IPS DF 6.9 (cell line): ENCODE results near the gene MIA2.
A peak's percentile ranks its signal among the peaks of the same experiment; 100 is the strongest.

ENCODE experiments used
- DNase-seq: peaks from one replicate; pipeline ENCODE4 v3.0.0-alpha.2; 2013; ENCODE audit warnings: low read depth, low spot score
- H3K27ac ChIP-seq: one replicate; pipeline ENCODE4 v1.5.1; 2013; ENCODE audit warnings: low read length, control low read depth
- H3K27me3 ChIP-seq: 2 replicates; pipeline ENCODE4 v1.6.1; 2013; ENCODE audit warnings: mild to moderate bottlenecking, low read length; ENCODE audit not compliant: control insufficient read depth, insufficient read depth
- H3K36me3 ChIP-seq: 2 replicates; pipeline ENCODE4 v1.6.1; 2013; ENCODE audit warnings: low read length; ENCODE audit not compliant: control insufficient read depth, insufficient read depth
- H3K4me1 ChIP-seq: 2 replicates; pipeline ENCODE4 v1.6.1; 2013; ENCODE audit warnings: low read length; ENCODE audit not compliant: control insufficient read depth, insufficient read depth
- H3K4me3 ChIP-seq: 2 replicates; pipeline ENCODE4 v1.5.1; 2013; ENCODE audit warnings: mild to moderate bottlenecking, low read length
- H3K9me3 ChIP-seq: 2 replicates; pipeline ENCODE4 v1.6.1; 2013; ENCODE audit warnings: low read length, inconsistent platforms; ENCODE audit not compliant: control insufficient read depth, insufficient read depth
- WGBS: extraction: QIAGEN DNeasy Blood & Tissue Kit; methylation state at CpG from one replicate; pipeline ENCODE4 v1.1.7; 2013; ENCODE audit warnings: mixed read lengths, missing lambda C conversion rate; ENCODE audit not compliant: insufficient read length, insufficient coverage; 5-methylcytosine and 5-hydroxymethylcytosine counted together

MIA2 gene

DNA sequence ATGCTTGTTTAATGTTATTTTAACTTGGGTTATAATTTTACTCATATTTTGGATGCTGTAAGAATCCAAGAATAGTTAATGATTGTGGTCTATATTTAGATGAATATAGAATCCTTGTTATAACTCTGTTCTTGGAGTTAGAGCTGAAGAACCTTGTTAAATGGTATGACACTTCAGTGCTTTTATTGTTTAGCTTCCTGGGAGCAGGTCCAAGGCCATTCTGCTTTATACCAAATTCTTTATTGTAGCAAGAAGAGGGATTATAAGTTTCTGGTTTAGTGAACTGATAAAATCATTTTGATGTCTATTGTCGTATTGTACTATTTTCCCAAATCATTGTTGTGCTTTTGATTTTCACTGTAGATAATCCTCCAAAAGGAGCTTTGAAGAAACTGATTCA is 69.4 kb downstream of the MIA2 start:
- no CpG with 5 or more reads among the region's 1 CpG for WGBS
- H3K27me3 ChIP-seq = no peaks in the 10 kb centered on the region
- DNase-seq = no peak
- H3K9me3 ChIP-seq = no peaks in the 10 kb centered on the region
- no peak overlapping the region for H3K27ac ChIP-seq
- no peaks in the 10 kb centered on the region for H3K36me3 ChIP-seq
- H3K4me3 ChIP-seq = no peak overlapping the region
- H3K4me1 ChIP-seq = no peaks in the 10 kb centered on the region

DNA sequence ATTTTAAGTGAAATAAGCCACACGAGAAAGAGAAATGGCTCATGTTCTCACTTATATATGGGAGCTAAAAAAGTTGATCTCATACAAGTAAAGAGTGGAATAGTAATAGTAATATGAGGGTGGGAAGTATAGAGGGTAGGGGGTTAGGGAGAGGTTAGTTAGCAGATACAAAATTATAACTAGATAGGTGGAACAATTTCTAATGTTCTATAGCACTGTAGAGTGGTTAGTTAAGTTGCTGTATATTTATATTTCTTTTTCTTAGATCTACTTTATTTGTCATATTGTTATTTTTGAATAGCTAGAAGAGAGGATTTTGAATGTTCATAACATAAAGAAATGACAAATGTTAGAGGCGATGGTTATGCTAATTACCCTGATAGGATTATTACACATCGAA is 74.1 kb downstream of the MIA2 start:
- Histone ChIP-seq H3K27me3 (no peaks in the 10 kb centered on the region), H3K9me3 (no peaks in the 10 kb centered on the region), H3K27ac (no peak overlapping the region), H3K4me1 (no peaks in the 10 kb centered on the region), H3K36me3 (no peaks in the 10 kb centered on the region), H3K4me3 (no peak overlapping the region)
- DNase-seq = no peak
- WGBS = no CpG with 5 or more reads among the region's 3 CpGs

DNA sequence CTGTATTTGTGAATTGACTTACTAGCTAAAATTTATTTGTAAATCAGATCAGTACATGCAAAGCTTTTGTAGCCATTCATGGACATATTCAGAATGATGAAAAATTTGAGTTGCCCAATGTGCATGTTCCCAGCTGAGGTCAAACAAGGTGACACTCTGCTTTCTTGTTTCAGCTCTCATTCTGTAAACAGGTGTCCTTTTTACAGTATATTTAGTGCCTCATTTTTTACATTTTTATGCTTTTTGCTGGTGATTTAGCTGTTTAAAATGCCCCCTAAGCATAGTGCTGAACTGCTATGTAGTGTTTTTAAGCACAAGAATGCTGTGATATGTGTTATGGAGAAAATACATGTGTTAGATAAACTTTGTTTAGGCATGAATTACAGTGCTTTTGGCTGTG is 76.3 kb downstream of the MIA2 start:
- Histone ChIP-seq H3K27ac (no peak overlapping the region), H3K9me3 (no peaks in the 10 kb centered on the region), H3K4me3 (no peak overlapping the region), H3K36me3 (no peaks in the 10 kb centered on the region), H3K4me1 (no peaks in the 10 kb centered on the region), H3K27me3 (no peaks in the 10 kb centered on the region)
- no peak for DNase-seq

DNA sequence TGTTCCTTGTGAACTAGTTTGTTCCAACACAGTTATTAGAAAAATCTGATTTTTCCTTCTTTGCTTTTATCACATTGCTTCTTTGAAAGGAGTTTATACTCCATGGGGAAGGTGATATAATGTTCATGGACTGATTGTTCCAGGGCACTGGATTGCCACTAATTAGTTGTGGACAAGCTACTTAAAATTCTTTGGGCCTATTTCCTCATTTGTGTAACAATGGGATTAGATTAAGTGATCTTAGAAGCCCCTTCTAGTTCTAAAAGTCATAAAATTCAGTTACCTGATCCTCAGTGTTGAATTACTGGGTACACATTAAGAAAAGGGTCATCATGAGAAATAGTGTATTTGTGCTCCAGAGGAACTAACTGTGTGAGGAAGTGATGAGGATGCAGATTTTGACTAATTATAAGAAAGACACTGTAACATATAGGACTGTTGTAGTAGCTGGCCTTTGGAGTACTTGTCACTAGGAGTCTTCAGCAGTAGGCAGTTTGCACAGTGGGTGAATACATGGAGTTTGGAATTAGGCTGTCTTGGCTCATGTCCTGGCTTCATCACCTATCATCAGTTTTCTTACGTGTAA is 82.2 kb downstream of the MIA2 start:
- DNase-seq = no peak
- Histone ChIP-seq H3K4me3 (no peak overlapping the region), H3K4me1 (no peaks in the 10 kb centered on the region), H3K9me3 (no peaks in the 10 kb centered on the region), H3K27ac (no peak overlapping the region), H3K36me3 (no peaks in the 10 kb centered on the region), H3K27me3 (no peaks in the 10 kb centered on the region)
- no CpG with 5 or more reads among the region's 1 CpG for whole genome bisulfite sequencing

GRCh38 chr14:39316830-39317553 is 83.3 kb downstream of the MIA2 start:
- Histone ChIP-seq H3K4me3 (no peak overlapping the region), H3K36me3 (no peaks in the 10 kb centered on the region), H3K4me1 (no peaks in the 10 kb centered on the region), H3K9me3 (no peaks in the 10 kb centered on the region), H3K27ac (no peak overlapping the region), H3K27me3 (no peaks in the 10 kb centered on the region)
- WGBS = no CpG with 5 or more reads among the region's 8 CpGs
- DNase-seq = no peak

DNA sequence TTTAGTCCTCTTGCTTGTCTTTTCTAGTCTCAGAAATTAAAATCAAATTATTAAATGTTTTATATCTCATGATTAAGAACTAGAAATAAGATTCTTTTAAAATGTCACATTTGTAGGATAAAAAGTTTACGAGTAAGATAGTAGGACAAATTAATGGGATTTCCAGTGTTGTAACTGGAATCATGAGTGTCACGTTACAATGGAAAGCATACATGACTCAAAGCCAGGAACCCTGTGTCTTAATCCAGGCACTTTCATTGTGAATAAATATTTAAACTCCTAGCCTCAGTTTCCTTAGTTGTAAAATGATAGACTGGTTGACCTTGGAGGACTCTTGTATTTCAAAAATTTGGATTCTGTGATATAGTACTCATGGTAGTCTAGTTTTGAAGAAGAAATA is 84.9 kb downstream of the MIA2 start:
- DNase-seq = no peak
- H3K4me3 ChIP-seq = no peak overlapping the region
- no peaks in the 10 kb centered on the region for H3K27me3 ChIP-seq
- no peaks in the 10 kb centered on the region for H3K9me3 ChIP-seq
- no peaks in the 10 kb centered on the region for H3K4me1 ChIP-seq
- H3K36me3 ChIP-seq = no peaks in the 10 kb centered on the region
- WGBS = 100% methylated on average over 1 of the region's 2 CpGs
- H3K27ac ChIP-seq = no peak overlapping the region

- Histone ChIP-seq H3K4me1 (no peaks in the 10 kb centered on the region), H3K4me3 (no peak overlapping the region), H3K27me3 (no peaks in the 10 kb centered on the region), H3K27ac (no peak overlapping the region), H3K9me3 (no peaks in the 10 kb centered on the region), H3K36me3 (no peaks in the 10 kb centered on the region)
- no peak for DNase-seq
Observed at GRCh38 chr14:39319381-39319780, 85.7 kb downstream of the MIA2 start.

DNA sequence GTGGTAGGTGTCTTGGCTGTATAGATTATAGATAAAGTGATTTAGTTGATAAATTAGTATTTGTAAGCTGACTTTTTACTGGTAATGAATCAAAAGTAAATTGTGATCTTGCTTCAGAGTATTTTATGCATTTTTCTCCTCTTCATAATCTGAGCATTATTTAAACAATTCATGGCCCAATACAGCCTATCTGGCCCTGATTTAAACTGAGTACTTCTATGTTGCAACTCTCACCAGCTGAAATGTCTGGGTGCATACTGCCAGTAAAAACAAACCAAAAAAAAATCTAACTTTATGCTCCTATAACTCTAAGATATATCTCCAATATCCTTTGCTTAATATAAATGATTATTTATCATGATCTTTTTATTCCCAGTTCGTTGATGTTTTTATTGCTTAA is 86.6 kb downstream of the MIA2 start:
- H3K27me3 ChIP-seq = no peaks in the 10 kb centered on the region
- DNase-seq = no peak
- no peaks in the 10 kb centered on the region for H3K4me1 ChIP-seq
- H3K4me3 ChIP-seq = no peak overlapping the region
- H3K9me3 ChIP-seq = no peaks in the 10 kb centered on the region
- H3K27ac ChIP-seq = no peak overlapping the region
- WGBS = no CpG with 5 or more reads among the region's 1 CpG
- H3K36me3 ChIP-seq = no peaks in the 10 kb centered on the region

- Histone ChIP-seq H3K4me1 (no peaks in the 10 kb centered on the region), H3K27me3 (no peaks in the 10 kb centered on the region), H3K9me3 (no peaks in the 10 kb centered on the region), H3K4me3 (no peak overlapping the region), H3K36me3 (no peaks in the 10 kb centered on the region), H3K27ac (no peak overlapping the region)
- no peak for DNase-seq
Observed at GRCh38 chr14:39322807-39323206, 89.1 kb downstream of the MIA2 start.

- Histone ChIP-seq H3K9me3 (no peaks in the 10 kb centered on the region), H3K27ac (no peak overlapping the region), H3K36me3 (no peaks in the 10 kb centered on the region), H3K4me3 (no peak overlapping the region), H3K4me1 (no peaks in the 10 kb centered on the region), H3K27me3 (no peaks in the 10 kb centered on the region)
- WGBS = no CpG with 5 or more reads among the region's 2 CpGs
- DNase-seq = no peak
Observed at GRCh38 chr14:39324097-39324496, 90.4 kb downstream of the MIA2 start.

GRCh38 chr14:39339003-39339402 is 105.3 kb downstream of the MIA2 start:
- peak; percentile 5 for DNase-seq
- Histone ChIP-seq H3K4me3 (no peak overlapping the region), H3K27me3 (no peaks in the 10 kb centered on the region), H3K36me3 (no peaks in the 10 kb centered on the region), H3K4me1 (no peaks in the 10 kb centered on the region), H3K9me3 (no peaks in the 10 kb centered on the region), H3K27ac (no peak overlapping the region)
- WGBS = no CpG with 5 or more reads among the region's 7 CpGs
